HG03045 (cell line): ENCODE results near the gene CLASRP.

ENCODE experiments used
- ATAC-seq: cut with Tn5 transposase; IDR thresholded peaks from one replicate; pipeline ENCODE4 v1.9.1; 2021; ENCODE audit warnings: mild to moderate bottlenecking, moderate library complexity; ENCODE audit not compliant: unreplicated experiment

Gene CLASRP

GRCh38 chr19:45079063-45079910, 40.4 kb downstream of the CLASRP start, which contains the start of gene GEMIN7:
GEMIN7 (plus strand) TSS chr19:45079260; CDS start chr19:45090115, 10,855 bp downstream.
- peak; percentile 35 for ATAC-seq

GRCh38 chr19:45079911-45080370, 41.1 kb downstream of the CLASRP start:
- no peak for ATAC-seq

- no peak for ATAC-seq
Observed at GRCh38 chr19:45082170-45082569, 43.3 kb downstream of the CLASRP start.

GRCh38 chr19:45086480-45086879, 47.6 kb downstream of the CLASRP start:
- no peak for ATAC-seq

GRCh38 chr19:45087531-45087930, 48.7 kb downstream of the CLASRP start:
- ATAC-seq: no peak

- no peak for ATAC-seq
Observed at GRCh38 chr19:45090034-45090433, 51.2 kb downstream of the CLASRP start.

- ATAC-seq: no peak
Observed at GRCh38 chr19:45090606-45091005, 51.8 kb downstream of the CLASRP start.

- peak; percentile 52 for ATAC-seq
Observed at GRCh38 chr19:45091031-45091923, 52.4 kb downstream of the CLASRP start.

- peak; percentile 59 for ATAC-seq
Observed at GRCh38 chr19:45092747-45093678, 54.2 kb downstream of the CLASRP start, which contains the start of gene PPP1R37. PPP1R37 (plus strand) TSS chr19:45093179; CDS start chr19:45093326, 147 bp downstream.

GRCh38 chr19:45094137-45094536, 55.3 kb downstream of the CLASRP start:
- ATAC-seq: no peak

GRCh38 chr19:45094707-45095106, 55.9 kb downstream of the CLASRP start:
- no peak for ATAC-seq

GRCh38 chr19:45095496-45096413, 56.9 kb downstream of the CLASRP start:
- no peak for ATAC-seq

GRCh38 chr19:45096700-45097099, 57.9 kb downstream of the CLASRP start:
- no peak for ATAC-seq

- ATAC-seq: no peak
Observed at GRCh38 chr19:45097450-45097775, 58.6 kb downstream of the CLASRP start.

- ATAC-seq: no peak
Observed at GRCh38 chr19:45097776-45098520, 59.1 kb downstream of the CLASRP start.

GRCh38 chr19:45098521-45099466, 59.9 kb downstream of the CLASRP start:
- ATAC-seq: no peak

GRCh38 chr19:45099467-45100191, 60.8 kb downstream of the CLASRP start:
- no peak for ATAC-seq
